Right renal cortex interstitium (tissue), 3 donors: Measurements from ENCODE around the gene LTBP4. TPM values are rescaled to one million over a fixed set of nuclear protein-coding genes. Genes with fewer than 3 reads are reported as not detected.
"Not testable (repeated sequence)": the region's sequence is repeated elsewhere in the genome, so short reads cannot be mapped to it uniquely, and the experiment has no call there.

Experiments used
- DNase-seq, 3 donors: peaks; one replicate each; pipeline ENCODE4 v3.0.0-alpha.2; 2013; ENCODE audit warnings: low read depth in 3 of 3, low spot score in 2 of 3
- polyA plus RNA-seq, 3 donors: library from polyadenylated mRNA; unstranded; fragments of 120-200 nt; gene quantifications; one replicate each; pipeline ENCODE4 v1.2.1, GENCODE V29; 2013; ENCODE audit not compliant: insufficient read length in 3 of 3

The LTBP4 gene
- polyA plus RNA-seq, 3 donors: 146 to 189 (median 159) TPM

DNA sequence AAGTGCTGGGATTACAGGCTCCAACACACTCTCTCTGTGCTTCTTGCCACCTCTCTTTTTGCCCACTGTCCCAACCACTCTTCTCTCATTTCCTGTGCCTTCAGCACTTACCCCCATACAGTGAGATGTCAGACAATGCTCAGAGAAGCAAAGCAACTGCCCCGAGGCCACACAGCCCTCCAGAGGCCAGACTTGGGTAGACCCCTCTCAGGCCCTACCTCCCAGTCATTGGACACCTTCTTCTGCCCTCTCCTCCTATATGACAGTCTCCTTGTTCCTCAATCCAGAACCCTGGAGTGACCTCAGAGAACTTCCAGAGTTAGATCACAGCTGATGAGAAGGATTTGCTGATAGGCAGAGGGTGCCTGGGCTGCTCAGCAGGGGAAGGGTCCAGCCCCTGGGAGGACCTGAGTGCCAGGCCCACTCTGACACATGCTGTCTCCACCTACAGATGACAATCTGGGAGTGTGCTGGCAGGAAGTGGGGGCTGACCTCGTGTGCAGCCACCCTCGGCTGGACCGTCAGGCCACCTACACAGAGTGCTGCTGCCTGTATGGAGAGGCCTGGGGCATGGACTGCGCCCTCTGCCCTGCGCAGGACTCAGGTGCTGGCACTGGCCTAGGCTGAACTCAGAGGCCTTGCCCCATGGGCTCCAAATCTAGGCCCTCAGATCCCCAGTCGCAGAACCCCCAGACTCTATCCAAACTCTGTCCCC lies 24.4 kb downstream of the LTBP4 start:
- DNase-seq: no peak

DNA sequence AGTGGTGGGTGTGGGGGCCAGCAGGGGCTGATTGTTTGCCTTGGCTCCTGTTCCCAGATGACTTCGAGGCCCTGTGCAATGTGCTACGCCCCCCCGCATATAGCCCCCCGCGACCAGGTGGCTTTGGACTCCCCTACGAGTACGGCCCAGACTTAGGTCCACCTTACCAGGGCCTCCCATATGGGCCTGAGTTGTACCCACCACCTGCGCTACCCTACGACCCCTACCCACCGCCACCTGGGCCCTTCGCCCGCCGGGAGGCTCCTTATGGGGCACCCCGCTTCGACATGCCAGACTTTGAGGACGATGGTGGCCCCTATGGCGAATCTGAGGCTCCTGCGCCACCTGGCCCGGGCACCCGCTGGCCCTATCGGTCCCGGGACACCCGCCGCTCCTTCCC lies 25.7 kb downstream of the LTBP4 start:
- DNase-seq: no peak

DNA sequence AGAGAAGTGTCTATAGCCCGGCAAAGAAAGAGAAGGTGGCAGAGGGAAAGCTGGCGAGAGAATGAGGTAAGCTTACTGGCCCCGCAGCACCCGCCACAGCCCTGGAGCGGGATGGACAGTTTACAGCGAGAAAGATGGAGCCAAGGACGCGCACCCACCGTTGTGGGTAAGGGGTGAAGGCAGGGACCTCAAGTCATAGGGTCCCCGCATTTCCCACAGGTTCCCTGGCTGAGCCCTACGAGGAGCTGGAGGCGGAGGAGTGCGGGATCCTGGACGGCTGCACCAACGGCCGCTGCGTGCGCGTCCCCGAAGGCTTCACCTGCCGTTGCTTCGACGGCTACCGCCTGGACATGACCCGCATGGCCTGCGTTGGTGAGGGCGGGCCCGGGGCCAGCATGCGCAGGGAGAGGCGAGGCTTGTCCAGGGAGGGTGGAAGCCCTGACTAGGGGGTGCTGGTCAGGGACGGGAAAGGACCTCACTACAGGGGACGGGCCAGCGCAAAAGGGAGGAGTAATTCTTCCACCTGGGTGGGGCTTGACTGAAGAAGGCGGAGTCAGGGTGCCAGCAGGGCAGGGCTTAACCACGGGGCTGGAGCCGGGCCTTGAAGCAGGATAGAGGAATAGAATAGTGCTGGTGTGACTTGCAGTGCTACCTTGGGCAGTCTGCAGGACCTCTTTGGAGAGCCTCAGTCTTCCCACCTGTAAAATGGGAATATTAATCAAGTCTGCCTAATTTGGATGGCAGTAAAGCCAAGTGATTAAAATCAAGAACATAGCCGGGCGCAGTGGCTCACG lies 26.5 kb downstream of the LTBP4 start:
- no peak for DNase-seq

DNA sequence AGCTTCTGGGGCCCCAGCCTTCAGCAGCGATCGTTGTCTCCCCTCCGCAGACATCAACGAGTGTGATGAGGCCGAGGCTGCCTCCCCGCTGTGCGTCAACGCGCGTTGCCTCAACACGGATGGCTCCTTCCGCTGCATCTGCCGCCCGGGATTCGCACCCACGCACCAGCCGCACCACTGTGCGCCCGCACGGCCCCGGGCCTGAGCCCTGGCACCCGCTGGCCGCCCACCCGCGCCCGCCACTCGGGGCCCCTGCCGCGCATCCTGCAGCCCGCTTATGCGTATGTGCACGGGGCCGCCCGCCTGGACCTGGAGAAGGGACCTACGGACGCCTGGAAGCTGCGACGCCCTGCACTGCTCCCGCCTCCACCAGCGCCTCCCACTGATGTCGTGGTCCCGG lies 28.2 kb downstream of the LTBP4 start:
- DNase-seq: no peak

DNA sequence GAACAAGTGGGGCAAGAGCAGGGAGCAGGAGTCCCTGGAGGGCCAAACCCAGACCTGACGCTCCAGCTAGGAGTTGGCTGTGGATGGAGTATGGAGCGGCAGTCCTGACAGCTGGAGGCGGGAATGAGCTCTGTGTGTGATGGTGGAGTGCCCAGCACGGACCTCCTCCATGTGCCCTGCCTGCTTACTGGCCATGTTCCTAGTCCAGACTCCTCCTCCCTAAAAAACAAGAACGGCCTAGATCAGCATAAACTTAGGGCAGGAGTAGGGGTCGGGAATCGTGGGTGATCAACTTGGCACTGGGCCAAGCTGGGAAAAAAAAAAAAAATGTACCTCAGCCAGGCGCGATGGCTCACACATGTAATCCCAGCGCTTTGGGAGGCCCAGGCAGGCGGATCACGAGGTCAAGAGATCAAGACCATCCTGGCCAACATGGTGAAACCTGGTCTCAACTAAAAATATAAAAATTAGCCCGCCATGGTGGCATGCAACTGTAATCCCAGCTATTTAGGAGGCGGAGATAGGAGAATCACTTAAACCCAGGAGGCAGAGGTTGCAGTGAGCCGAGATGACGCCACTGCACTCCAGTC lies 29.5 kb downstream of the LTBP4 start:
- DNase-seq: no peak

DNA sequence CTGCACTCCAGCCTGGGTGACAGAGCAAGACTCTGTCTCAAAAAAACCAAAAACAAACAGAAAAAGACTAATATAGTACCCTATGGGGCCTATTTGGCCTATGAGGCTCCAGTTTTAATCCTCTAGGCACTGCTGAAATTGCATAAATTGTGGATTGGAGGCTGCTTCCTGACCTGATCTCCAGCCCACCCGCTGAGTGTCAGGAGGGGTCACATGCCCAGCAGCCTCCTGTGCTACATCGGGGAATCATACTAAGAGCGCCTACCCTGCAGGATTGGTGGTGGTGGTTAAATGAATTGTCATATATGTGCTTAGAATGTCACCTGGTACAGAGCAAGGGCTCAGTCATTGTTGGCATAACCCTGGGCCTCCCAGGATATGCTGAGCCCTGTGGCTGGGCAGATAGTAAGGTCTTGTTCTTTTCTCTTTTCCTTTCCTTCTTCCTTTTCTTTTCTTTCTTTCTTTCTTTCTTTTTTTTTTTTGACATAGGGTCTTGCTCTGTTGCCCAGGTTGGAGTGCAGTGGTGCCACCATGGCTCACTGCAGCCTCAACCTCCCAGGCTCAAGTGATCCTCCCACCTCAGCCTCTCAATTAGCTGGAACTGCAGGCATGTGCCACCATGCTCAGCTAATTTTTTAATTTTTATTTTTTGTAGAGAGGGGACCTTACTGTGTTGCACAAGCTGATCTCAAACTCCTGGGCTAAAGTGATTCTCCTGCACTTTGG lies 31.3 kb downstream of the LTBP4 start:
- DNase-seq: no peak

DNA sequence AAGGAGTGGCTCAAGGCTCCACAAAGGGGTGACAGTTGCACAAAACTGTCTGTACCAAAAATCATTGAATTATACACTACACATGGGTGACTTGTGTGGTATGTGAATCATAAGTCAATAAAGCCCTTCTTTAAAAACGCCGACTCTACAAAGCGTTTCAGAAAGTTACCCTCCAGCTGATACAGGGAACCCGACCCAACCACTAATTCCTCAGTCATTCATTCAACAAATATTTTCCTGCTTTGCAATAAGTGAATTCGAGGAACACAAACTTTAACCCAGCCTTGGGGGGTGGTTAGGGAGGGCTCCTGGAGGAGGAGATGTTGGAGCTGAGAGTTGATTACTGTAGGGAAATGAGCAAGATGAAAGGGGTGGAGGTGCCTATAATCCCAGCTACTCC lies 32.0 kb downstream of the LTBP4 start:
- no peak for DNase-seq

DNA sequence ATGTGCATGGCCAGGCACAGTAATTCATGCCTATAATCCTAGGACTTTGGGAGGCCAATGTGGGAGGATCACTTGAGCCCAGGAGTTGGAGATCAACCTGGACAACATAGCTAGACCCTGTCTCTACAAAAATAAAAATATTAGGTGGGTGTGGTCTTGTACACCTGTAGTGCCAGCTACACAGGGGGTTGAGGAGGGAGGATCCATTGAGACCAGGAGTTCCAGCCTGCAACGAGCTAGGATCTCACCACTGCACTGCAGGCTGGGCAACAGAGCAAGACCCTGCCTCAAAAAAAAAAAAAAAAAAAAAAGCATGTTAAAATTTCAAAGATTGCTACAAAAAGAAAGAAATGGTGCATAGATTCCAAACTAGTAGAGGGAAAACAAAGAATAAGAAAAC lies 37.2 kb downstream of the LTBP4 start:
- DNase-seq: no peak

DNA sequence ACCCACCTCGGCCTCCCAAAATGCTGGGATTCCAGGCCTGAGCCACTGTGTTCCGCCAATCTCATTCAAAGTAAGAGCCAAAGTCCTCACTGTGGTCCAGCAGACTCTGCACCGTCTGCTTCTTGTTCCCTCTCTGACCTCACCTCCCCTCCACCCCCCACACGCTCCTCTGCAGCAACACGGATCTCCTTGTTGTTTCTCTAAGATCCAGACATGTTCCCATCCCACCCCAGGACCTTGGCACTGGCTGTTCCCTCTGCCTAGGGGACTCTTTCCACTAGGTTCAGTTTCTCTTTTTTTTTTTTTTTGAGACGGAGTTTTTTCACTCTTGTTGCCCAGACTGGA lies 38.4 kb downstream of the LTBP4 start:
- no peak for DNase-seq

DNA sequence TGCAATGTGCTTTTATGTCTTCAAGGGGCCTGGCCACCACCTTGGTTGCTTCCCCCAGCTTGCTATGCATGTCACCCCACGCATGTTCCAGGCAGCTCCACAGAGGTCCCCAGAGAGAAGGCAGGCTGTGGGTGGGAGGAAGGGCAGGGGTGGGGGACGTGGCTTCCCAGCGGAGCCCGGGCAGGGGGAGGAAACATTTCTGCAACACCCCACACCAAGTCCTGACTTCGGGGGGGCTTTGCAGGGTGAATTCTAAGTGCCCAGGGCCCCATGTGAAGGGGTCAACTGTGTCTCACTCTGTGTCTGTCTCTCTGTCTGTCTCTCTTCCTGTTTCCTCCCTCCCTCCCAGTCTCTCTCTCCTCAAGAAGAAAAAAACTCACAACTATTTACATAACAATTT lies 39.6 kb downstream of the LTBP4 start:
- no peak for DNase-seq

DNA sequence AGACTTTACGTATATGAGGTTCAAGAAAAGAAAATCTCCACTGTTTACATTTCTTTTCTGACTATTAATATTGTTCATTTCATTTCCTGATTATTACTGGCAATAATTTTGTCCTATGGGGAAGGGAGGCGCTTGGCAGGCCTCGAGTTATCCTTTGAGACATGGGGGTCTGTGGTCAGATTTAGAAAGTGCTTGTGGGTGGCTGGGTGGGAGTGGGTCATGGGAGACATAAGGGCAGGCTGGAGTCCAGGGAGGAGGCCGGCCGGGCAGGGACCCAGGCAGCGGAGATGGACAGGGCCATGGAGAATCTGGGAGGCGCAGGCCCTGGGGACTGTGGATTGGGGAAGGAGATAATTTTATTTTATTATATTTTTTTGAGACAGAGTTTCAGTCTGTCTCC lies 40.1 kb downstream of the LTBP4 start:
- DNase-seq: no peak

DNA sequence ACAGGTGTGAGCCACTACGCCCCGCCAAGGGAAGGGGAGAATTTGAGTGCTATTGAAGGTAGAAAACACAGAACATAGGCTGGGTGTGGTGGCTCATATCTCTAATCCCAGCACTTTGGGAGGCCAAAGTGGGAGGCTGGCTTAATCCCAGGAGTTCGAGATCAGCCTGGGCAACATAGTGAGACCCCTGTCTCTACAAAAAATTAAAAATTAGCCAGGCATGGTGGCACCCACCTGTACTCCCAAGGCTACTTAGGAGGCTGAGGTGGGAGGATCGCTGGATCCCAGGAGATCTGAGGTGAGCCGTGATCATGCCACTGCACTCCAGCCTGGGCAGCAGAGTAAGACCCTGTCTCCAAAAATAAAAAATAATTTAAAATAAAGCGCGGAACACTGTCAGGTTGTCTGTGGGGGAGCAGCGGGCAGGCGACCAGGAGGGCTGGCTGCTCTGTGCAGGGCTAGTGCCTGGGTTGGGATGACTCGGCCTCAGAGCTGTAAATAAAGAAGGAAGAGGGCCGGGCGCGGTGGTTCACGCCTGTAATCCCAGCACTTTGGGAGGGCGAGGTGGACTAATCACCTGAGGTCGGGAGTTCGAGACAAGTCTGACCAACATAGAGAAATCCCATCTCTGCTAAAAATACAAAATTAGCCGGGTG lies 41.0 kb downstream of the LTBP4 start:
- no peak for DNase-seq

DNA sequence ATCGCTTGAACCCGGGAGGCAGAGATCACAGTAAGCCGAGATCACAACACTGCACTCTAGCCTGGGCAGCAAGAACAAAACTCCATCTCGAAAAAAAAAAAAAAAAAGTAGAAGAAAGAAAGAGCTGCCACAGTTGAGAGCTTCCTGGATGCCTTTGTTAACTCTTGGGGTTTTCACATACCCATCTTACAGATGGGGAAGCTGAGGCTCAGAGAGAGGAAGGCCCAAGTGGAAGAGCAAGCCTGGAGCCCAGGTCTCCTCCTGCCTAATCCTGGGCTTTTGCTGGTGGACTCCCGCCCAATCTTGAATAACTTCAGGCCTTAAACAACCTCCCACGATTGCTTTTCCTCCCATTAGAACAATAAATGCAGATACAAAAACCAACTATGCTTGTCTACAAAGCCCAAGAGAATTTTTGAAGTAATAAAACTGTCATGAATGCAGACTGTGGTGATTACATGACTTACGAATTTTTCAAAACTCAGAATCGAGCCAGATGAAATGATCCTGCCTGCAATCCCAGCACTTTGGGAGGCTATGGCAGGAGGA lies 41.7 kb downstream of the LTBP4 start:
- DNase-seq: no peak

DNA sequence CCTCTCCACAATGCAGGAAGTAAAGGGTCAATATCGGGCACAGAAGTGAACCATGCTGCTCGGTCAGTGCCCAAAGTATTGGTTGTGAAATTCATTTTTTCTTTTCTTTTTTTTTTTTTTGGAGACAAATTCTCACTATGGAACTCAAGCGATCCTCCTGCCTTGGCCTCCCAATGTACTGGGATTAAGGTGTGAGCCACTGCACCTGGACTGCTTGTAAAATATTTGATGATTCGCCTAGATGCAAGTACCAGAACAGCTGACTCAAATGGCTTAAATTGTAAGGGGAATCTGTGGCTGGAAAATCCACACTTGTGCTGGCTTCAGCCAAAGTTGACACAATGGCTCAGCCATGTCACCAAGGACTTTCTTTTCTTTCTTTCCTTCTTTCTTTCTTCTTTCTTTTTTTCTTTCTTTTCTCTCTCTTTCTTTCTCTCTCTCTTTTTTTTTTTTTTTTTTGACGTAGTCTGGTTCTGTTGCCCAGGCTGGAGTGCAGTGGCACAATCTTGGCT lies 45.6 kb downstream of the LTBP4 start:
- no peak for DNase-seq

DNA sequence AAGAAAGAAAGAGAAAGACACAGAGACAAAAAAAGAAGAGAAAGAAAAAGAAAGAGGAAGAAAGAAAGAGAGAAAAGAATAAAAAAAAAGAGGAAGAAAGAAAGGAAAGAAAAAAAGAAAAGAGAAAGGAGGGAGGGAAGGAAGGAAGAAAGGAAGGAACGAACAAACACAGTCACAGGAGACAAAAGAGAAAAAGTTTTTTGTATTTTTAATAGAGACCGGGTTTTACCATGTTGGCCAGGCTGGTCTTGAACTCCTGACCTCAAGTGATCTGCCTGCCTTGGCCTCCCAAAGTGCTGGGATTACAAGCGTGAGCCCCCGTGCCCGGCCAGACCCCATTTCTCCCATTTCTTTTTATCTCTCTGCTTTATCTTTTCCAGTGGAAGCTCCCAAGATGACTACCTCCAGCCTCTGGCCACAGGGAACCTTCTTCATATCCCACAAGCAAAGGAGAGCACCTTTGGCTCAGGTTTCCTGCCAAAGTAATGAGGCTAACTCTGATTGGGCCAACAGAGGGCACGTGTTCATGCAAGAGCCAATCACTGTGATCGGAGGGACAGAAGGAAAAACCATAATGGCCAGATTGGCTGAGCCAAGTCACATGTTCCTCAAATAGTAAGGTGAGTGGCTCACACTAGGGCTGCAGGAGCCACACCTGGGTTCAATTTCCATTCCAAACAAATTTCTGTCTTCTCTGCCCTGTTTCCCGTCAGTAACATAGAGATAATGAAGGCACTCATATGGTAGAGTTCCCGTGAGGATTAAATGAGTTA lies 48.9 kb downstream of the LTBP4 start:
- not testable (repeated sequence) for DNase-seq

DNA sequence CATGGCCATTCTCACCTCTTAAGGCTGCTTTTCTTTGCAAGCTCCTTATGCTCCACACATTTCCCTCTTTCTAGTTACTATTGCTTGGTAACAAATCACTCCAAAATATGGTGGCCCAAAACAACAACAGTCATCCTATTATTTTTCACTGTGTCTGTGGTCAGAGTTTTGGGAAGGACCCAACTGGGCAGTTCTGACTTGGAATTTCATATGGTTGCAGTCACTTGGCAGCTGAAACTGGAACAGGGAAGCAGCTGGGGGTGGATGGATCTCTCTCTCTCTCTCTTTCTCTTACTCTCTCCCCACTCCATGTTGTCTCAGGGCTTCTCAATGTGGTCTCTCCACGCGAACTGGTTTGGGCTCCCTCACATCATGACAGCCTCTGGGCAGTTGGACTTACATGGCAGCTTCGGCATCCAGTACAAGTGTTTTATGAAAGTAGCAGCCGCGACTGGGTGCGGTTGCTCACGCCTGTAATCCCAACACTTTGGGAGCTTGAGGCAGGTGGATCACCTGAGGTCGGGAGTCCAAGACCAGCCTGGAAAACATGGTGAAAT lies 49.7 kb downstream of the LTBP4 start:
- no peak for DNase-seq

DNA sequence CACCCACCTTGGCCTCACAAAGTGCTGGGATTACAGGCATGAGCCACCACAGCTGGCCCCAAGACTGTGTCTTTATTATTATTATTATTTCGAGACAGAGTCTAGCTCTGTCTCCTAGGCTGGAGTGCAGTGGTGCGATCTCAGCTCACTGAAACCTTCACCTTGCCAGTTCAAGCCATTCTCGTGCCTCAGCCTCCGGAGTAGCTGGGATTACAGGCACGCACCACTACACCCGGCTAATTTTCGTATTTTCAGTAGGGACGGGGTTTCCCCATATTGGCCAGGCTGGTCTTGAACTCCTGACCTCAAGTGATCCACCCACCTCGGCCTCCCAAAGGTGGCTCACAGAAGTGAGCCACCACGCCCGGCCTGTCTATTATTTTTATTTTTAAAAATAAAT lies 51.1 kb downstream of the LTBP4 start:
- DNase-seq: not testable (repeated sequence)

DNA sequence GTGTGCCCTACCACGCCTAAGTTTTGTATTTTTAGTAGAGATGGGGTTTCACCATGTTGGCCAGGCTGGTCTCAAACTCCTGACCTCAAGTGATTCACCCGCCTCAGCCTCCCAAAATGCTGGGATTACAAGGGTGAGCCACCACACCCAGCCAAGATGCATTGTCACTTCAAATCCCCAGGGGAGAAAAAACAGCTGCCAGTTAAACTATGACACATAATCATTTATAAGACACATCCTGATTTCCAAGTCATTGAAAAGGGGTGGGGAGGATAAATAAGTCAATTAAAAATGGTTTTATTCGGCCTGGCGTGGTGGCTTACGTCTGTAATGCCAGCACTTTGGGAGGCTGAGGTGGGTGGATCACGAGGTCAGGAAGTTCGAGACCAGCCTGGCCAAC lies 54.5 kb downstream of the LTBP4 start:
- DNase-seq: not testable (repeated sequence)

DNA sequence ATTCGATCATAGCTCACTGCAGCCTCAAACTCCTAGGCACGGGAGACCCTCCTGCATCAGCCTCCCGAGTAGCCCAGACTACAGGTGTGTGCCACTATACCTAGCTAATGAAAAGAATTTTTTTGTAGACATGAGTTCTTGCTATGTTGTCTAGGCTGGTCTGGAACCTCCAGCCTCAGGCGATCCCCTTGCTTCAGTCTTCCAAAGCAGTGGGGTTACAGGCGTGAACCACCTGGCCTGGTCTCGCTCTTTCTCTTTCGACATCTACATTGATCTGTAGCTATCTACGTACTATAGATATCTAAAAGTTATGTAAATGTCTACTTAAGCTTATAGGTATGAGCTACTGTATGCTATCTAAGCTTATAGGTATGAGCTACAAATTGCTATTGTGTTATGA lies 56.9 kb downstream of the LTBP4 start:
- no peak for DNase-seq
